Mesothelial cell of epicardium (in vitro differentiated cells): Measurements from ENCODE around the gene TPRN. TPM values are rescaled to one million over a fixed set of nuclear protein-coding genes. Genes with fewer than 3 reads are reported as not detected.

Experiments used
- DNase-seq, 2 experiments: peaks; one replicate each; pipeline ENCODE4 v3.0.0; 2021; ENCODE audit warnings: low spot score in 2 of 2; ENCODE audit not compliant: unreplicated experiment in 2 of 2
- H3K27ac Mint-ChIP-seq: 2 replicates; pipeline ENCODE4 v1.8.0; 2021; ENCODE audit warnings: mixed read lengths
- H3K27me3 Mint-ChIP-seq: 2 replicates; pipeline ENCODE4 v1.8.0; 2021; ENCODE audit warnings: low read depth, mixed read lengths
- H3K36me3 Mint-ChIP-seq: 2 replicates; pipeline ENCODE4 v1.8.0; 2021; ENCODE audit warnings: mixed read lengths
- H3K4me1 Mint-ChIP-seq: 2 replicates; pipeline ENCODE4 v1.8.0; 2021; ENCODE audit warnings: mixed read lengths
- H3K4me3 Mint-ChIP-seq: 2 replicates; pipeline ENCODE4 v1.8.0; 2021; ENCODE audit warnings: mild to moderate bottlenecking, moderate library complexity, mixed read lengths
- H3K9me3 Mint-ChIP-seq: 2 replicates; pipeline ENCODE4 v1.8.0; 2021; ENCODE audit warnings: mixed read lengths
- CTCF ChIP-seq: fragments of 200-600 bp; sonication (generic); IDR thresholded peaks from one replicate; pipeline ENCODE4 v1.5.0; 2021; ENCODE audit warnings: antibody characterized with exemption; ENCODE audit not compliant: unreplicated experiment
- total RNA-seq: library from RNA; stranded (reverse); gene quantifications from 3 replicates; pipeline ENCODE4 v1.2.1, GENCODE V29; 2021

TPRN gene
- total RNA-seq, 1 donor from 2014 or later = 16.7 TPM

- peaks cover 5% of the 10 kb centered on the region for H3K4me1 Mint-ChIP-seq
- DNase-seq = no peak
- H3K27me3 Mint-ChIP-seq = peaks cover 91% of the 10 kb centered on the region
- no peak overlapping the region for H3K4me3 Mint-ChIP-seq
- TF ChIP-seq CTCF = no peak
- H3K27ac Mint-ChIP-seq = no peak overlapping the region
- H3K9me3 Mint-ChIP-seq = no peaks in the 10 kb centered on the region
- H3K36me3 Mint-ChIP-seq = no peaks in the 10 kb centered on the region
These were observed 39.6 kb downstream of the TPRN start for GRCh38 chr9:137160716-137161557.

GRCh38 chr9:137160054-137160425 lies 40.5 kb downstream of the TPRN start:
- Mint-ChIP-seq H3K27ac (no peak overlapping the region), H3K4me3 (no peak overlapping the region), H3K36me3 (no peaks in the 10 kb centered on the region), H3K4me1 (peaks cover 5% of the 10 kb centered on the region), H3K27me3 (peaks cover 91% of the 10 kb centered on the region), H3K9me3 (no peaks in the 10 kb centered on the region)
- no peak for TF ChIP-seq CTCF
- no peak for DNase-seq

GRCh38 chr9:137159105-137160053 lies 41.2 kb downstream of the TPRN start:
- no peak for TF ChIP-seq CTCF
- Mint-ChIP-seq H3K4me3 (no peak overlapping the region), H3K4me1 (peaks cover 5% of the 10 kb centered on the region), H3K27me3 (peaks cover 91% of the 10 kb centered on the region), H3K9me3 (no peaks in the 10 kb centered on the region), H3K36me3 (no peaks in the 10 kb centered on the region), H3K27ac (no peak overlapping the region)
- DNase-seq = no peak

- no peak overlapping the region for H3K27ac Mint-ChIP-seq
- no peak overlapping the region for H3K4me3 Mint-ChIP-seq
- no peak for DNase-seq
- no peaks in the 10 kb centered on the region for H3K9me3 Mint-ChIP-seq
- TF ChIP-seq CTCF = no peak
- peaks cover 86% of the 10 kb centered on the region for H3K27me3 Mint-ChIP-seq
- no peaks in the 10 kb centered on the region for H3K36me3 Mint-ChIP-seq
- H3K4me1 Mint-ChIP-seq = peaks cover 5% of the 10 kb centered on the region
These were observed 41.9 kb downstream of the TPRN start for GRCh38 chr9:137158625-137159024.

GRCh38 chr9:137157618-137158415 lies 42.7 kb downstream of the TPRN start:
- peaks cover 2% of the 10 kb centered on the region for H3K4me1 Mint-ChIP-seq

More at GRCh38 chr9:137157618-137158415, 42.7 kb downstream of the TPRN start:
- Mint-ChIP-seq H3K4me3 (no peak overlapping the region), H3K36me3 (no peaks in the 10 kb centered on the region), H3K27me3 (peaks cover 79% of the 10 kb centered on the region), H3K9me3 (no peaks in the 10 kb centered on the region), H3K27ac (no peak overlapping the region)
- no peak for DNase-seq
- TF ChIP-seq CTCF = no peak
